SHP77 (cell line): ENCODE data around the gene DOCK1.

Experiments used
- DNase-seq, 2 experiments: peaks; one replicate each; lab custom pipeline; 2025; lab: John Stamatoyannopoulos, UW

The DOCK1 gene

GRCh38 chr10:127400216-127400615 is 495.0 kb downstream of the DOCK1 start:
- DNase-seq, result no peak

GRCh38 chr10:127402596-127403409 is 497.6 kb downstream of the DOCK1 start:
- DNase-seq, result no peak

GRCh38 chr10:127405221-127405620 is 500.0 kb downstream of the DOCK1 start:
- no peak for DNase-seq

GRCh38 chr10:127406018-127406550 is 500.9 kb downstream of the DOCK1 start:
- DNase-seq, result no peak

- peak in 1 of 2 experiments; percentile 4 for DNase-seq
Observed at GRCh38 chr10:127407551-127407950, 502.3 kb downstream of the DOCK1 start.

- no peak for DNase-seq
Observed at GRCh38 chr10:127408112-127408710, 503.0 kb downstream of the DOCK1 start.

- no peak for DNase-seq
Observed at GRCh38 chr10:127408733-127409132, 503.5 kb downstream of the DOCK1 start.

- no peak for DNase-seq
Observed at GRCh38 chr10:127410030-127410429, 504.8 kb downstream of the DOCK1 start.

GRCh38 chr10:127411062-127411461 is 505.8 kb downstream of the DOCK1 start:
- no peak for DNase-seq

- no peak for DNase-seq
Observed at GRCh38 chr10:127413326-127413725, 508.1 kb downstream of the DOCK1 start.

GRCh38 chr10:127414024-127414423 is 508.8 kb downstream of the DOCK1 start:
- no peak for DNase-seq

- DNase-seq, result no peak
Observed at GRCh38 chr10:127415116-127415515, 509.9 kb downstream of the DOCK1 start.

GRCh38 chr10:127415901-127416581 is 510.8 kb downstream of the DOCK1 start:
- DNase-seq, result peak in 1 of 2 experiments; percentile 48

- no peak for DNase-seq
Observed at GRCh38 chr10:127417031-127417430, 511.8 kb downstream of the DOCK1 start.

- no peak for DNase-seq
Observed at GRCh38 chr10:127417686-127418401, 512.6 kb downstream of the DOCK1 start.

GRCh38 chr10:127418536-127419168 is 513.4 kb downstream of the DOCK1 start:
- DNase-seq, result no peak

- no peak for DNase-seq
Observed at GRCh38 chr10:127420138-127420684, 515.0 kb downstream of the DOCK1 start.

GRCh38 chr10:127423218-127423915 is 518.1 kb downstream of the DOCK1 start:
- no peak for DNase-seq

- DNase-seq, result no peak
Observed at GRCh38 chr10:127424594-127425264, 519.5 kb downstream of the DOCK1 start.

- no peak for DNase-seq
Observed at GRCh38 chr10:127426746-127427145, 521.5 kb downstream of the DOCK1 start.
